Stimulated activated CD8-positive, alpha-beta memory T cell treated with anti-CD3 and anti-CD28 coated beads, Interleukin-12 subunit alpha, Interleukin-12 subunit beta, amount 100 ng/mL, for 1 hour (primary cell): ENCODE data around the gene COL4A2.
"Not testable (repeated sequence)": the region's sequence is repeated elsewhere in the genome, so short reads cannot be mapped to it uniquely, and the experiment has no call there.

Experiments
- DNase-seq: peaks from one replicate; pipeline ENCODE4 v3.0.0-alpha.2; 2020; ENCODE audit warnings: low read depth

COL4A2 gene

GRCh38 chr13:110497003-110497402 is 189.9 kb downstream of the COL4A2 start:
- DNase-seq = no peak

GRCh38 chr13:110497896-110498295 is 190.8 kb downstream of the COL4A2 start:
- DNase-seq = not testable (repeated sequence)

GRCh38 chr13:110498327-110498726 is 191.2 kb downstream of the COL4A2 start:
- DNase-seq = no peak

DNA sequence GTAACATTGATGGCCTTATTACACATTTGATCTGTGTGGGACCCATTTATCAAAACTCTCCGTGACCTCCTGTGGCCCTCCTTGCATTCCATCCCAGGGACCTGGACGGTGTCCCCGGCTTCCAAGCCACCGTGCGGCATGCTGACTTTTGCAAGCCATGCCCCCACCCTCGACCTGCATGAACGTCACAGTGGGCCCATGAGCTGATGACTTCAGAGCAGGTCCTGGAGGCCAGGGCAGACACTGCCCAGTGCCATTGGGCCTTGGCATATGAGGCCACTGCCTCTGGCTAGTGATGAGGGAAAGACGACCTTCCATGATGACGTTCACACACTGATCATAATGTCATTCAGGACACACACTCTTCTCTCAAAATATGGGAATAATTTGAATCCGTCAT is 191.7 kb downstream of the COL4A2 start:
- no peak for DNase-seq

GRCh38 chr13:110499621-110500281 is 192.7 kb downstream of the COL4A2 start:
- DNase-seq = no peak

DNA sequence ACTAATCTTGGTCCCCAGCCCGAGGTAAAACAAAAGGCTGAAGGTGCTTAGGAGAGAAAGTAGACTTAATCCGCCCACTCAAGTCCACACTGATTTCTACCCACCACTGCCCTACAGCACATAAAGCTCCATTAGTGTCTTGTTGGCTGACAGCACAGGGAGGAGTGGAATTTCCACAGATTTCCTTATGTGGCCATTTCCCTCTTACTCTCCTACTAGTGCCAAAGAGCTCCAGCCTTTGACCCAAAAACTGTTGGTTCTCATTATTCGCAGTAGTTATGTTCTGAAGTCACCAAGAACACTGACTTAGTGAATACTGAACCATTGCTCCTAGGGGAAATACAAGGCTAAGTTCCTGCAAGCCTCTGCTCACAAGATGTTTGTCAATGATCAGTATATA is 193.3 kb downstream of the COL4A2 start:
- DNase-seq = no peak

GRCh38 chr13:110501188-110501587 is 194.1 kb downstream of the COL4A2 start:
- no peak for DNase-seq

DNA sequence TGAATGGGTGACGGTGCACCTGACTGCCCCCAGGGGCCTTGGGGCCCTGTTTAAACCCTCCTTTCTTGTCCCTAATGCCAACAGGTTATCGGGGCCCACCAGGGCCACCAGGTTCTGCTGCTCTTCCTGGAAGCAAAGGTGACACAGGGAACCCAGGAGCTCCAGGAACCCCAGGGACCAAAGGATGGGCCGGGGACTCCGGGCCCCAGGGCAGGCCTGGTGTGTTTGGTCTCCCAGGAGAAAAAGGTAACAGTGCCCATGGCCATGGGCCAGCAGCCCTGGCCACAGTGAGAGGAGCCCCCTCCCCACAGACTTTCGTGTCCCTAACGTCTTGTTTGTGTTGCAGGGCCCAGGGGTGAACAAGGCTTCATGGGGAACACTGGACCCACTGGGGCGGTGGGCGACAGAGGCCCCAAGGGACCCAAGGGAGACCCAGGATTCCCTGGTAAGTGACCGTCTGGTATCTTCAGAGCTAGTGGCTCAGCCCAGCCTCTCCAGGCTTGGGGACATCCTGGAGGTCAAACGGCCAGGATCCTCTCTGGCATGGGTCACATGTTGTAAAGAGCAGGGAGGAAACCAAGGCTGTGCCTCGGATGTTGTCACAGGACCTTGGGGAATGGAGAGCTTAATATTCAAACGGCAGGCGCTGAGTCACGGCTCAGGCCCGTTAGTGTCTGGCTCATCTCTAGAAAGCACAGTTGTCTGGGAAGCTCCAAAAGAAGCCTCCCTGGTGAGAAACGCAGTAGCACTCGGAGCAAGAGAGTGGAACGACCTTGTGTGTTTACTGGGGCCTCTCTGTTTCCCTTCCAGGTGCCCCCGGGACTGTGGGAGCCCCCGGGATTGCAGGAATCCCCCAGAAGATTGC is 196.2 kb downstream of the COL4A2 start:
- no peak for DNase-seq

GRCh38 chr13:110503979-110504499 is 197.0 kb downstream of the COL4A2 start:
- DNase-seq = no peak

DNA sequence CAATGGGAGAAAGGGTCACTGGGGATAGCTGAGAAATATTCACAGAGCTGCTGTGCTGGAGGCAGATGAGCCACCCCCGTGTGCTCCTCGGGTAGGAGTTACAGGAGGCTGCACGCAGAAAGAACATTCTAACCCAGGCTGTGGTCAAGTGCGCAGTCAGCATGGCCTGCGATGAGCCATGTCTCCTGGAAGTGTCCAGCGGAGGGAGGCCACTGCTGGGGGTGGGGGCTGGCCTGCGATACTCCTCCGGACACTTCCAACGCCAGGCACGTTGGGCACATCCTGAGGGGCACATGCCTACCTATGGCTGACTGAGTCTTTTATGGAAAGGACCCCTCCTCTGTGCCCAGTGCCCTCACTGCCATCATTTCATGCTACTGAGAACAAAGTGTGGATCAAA is 198.5 kb downstream of the COL4A2 start:
- DNase-seq = no peak

GRCh38 chr13:110506396-110506795 is 199.3 kb downstream of the COL4A2 start:
- DNase-seq = no peak

DNA sequence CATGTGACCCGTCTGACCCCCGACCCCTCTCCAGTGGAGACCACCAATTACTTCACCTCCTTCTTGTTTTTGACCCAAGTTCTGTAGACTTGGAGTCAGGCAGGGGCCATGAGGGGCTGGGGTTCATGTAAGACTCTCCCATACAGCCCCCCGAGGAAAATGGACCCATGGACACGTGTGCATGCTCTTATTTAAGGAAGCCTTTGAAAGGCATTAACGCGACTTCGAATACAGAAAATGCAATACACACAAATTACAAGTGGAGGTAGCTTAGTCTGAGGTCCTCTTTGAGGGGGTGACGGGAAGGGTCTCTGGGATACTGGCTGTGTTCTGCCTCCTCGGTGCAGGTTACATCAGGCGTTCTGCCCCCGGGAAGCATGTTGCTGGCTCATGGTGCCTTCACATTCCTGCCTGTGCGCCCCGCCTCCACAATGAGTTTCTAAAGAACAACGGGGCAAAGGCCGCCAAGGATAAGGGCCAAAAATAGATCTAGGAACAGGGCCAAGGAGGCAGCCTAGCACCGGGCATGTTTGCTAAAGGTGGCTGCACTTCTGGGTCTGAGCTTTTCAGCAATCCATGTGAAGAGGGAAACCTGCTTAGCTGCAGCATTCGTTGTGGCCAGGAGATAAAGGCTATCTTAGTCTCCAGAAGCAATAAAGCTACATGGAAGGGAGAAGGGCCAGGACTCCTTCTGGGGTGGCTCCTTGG is 199.9 kb downstream of the COL4A2 start:
- no peak for DNase-seq

DNA sequence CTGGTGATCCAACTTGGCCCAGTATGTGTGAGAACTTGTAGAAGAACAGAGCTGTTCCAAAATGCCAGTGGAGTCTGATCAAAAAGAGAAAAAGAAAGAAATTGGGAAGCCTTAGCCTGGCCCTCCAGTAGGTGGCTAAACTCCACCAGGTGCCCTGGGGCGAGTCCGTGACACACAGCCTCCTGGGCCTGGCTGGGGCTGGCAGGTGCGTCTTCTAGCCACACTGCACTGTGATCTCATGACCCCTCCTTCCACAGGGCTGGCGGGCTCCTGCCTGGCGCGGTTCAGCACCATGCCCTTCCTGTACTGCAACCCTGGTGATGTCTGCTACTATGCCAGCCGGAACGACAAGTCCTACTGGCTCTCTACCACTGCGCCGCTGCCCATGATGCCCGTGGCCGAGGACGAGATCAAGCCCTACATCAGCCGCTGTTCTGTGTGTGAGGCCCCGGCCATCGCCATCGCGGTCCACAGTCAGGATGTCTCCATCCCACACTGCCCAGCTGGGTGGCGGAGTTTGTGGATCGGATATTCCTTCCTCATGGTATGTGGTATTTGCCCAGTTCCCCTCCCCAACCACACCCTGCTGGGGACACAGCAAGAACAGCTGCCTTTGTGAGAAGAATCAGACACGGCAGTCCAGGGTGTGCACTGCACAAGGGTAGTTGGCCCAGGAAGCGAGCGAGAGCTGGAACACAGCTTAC is 200.7 kb downstream of the COL4A2 start:
- no peak for DNase-seq

DNA sequence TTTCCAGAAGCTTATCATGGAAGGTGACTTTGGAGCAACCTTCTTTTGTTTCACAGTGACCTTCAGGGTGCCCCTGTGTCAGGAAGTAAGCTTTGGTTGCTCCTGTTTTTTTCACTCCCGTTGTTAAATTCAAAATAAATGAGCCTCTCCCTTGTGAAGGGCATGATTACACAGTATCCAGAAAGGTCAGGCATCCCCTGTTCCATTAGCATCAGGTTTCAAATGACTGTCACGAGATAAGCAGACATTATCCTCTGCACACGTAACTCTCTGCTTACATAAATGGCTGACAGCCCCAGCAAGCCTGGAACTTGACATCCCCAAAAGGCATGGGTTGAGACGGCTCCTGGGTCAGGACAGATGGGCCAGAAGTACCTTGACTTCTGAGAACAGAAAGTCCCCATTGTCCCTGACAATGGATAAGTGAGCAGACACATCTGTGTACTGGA is 202.4 kb downstream of the COL4A2 start:
- DNase-seq = no peak

DNA sequence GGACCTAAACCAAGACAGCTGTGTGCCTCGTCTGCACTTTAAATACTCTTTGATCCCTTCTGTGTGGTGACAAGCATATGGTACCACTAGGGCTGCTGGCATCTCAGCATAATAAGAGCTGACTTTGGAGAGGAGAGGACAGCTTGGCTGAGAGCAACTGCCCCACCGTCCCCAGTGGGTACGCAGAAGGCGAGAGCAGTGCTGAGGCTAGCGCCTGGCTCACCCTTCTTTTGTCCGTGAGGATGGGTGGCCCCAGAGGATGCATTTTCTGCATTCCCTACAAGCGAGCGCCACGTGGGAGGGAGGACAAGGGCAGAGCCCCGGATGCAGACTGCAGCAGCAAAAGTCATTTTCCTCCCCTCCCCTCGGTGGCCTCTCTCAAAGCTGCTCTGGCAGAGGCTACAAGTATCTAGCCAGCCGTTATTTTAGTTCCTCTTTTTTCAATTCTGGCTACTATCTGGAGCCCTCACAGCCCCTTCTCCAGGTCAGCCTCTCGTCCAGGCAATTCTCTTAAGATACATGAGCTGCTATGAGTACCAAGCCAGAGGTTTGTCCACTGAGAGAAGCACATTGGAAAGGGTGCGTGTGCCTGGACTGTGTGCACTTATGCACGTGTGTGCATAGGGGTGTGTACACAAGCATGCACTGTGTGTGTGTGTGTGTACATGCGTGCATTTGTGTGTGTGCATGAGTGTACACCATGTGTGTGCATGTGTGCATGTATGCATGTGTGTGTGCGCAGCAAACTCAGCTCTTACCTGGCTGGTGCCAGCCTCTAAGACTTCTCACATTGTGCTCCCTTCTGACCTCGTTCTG is 203.1 kb downstream of the COL4A2 start:
- DNase-seq = no peak

DNA sequence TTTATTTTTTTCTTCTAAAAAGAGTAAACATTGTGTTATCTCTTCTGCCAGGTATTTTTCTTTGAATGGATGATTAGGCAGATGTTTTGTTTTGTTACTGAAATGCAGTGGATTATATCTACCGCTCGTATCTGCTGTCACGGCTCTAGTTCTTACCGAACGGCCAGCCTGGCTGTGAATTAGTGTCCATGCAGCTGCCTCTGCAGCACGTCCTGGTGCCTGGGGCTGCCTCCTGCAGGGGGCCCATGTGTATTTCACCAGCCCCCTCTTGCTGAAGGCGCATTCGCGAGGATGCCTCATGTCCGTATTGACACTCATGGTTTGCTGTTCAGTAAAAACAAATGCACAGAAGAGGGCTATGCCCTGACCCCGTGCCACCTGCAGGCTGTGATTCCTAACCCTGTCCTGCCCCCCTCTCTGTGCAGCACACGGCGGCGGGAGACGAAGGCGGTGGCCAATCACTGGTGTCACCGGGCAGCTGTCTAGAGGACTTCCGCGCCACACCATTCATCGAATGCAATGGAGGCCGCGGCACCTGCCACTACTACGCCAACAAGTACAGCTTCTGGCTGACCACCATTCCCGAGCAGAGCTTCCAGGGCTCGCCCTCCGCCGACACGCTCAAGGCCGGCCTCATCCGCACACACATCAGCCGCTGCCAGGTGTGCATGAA is 204.6 kb downstream of the COL4A2 start:
- no peak for DNase-seq

DNA sequence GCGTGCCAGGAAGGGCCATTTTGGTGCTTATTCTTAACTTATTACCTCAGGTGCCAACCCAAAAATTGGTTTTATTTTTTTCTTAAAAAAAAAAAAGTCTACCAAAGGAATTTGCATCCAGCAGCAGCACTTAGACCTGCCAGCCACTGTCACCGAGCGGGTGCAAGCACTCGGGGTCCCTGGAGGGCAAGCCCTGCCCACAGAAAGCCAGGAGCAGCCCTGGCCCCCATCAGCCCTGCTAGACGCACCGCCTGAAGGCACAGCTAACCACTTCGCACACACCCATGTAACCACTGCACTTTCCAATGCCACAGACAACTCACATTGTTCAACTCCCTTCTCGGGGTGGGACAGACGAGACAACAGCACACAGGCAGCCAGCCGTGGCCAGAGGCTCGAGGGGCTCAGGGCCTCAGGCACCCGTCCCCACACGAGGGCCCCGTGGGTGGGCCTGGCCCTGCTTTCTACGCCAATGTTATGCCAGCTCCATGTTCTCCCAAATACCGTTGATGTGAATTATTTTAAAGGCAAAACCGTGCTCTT is 205.2 kb downstream of the COL4A2 start:
- no peak for DNase-seq

DNA sequence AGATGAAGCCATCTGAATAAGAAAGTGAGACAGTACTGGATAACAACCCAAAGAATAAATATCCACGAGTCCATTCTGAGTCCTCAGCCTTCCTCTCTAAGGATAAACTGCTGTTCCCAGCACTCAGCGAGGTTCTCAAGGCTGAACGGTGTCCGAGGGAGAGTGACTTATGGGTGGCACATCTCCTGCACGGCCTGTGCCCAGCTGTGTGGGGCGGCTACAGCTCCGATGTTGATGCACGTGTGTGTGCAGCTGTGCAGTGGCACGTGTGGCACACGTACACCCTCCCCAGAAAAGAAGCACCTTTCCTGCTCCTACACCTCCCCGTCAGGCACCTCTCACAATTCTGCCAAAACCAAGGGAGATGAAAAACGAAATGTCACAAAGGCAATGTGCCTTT is 209.4 kb downstream of the COL4A2 start:
- no peak for DNase-seq

GRCh38 chr13:110517505-110518225 is 210.6 kb downstream of the COL4A2 start:
- DNase-seq = no peak

DNA sequence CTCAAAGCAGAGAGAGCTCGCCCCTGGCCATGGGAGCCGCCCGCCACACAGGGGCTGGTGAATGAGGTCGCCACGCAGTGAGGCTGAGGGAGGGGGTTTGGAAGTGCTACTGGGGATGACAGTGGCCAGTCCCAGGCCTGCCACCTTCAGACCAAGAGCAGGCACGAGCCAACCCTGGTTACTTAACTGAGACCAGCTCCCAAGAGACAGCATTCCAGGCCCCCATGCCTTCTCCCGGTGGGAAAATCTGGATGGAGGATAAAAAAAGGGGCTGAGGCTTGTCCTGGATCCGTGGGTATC is 211.1 kb downstream of the COL4A2 start:
- no peak for DNase-seq
